Measurements from ENCODE around the gene NLGN2. TPM values are rescaled to one million over a fixed set of nuclear protein-coding genes. Genes with fewer than 3 reads are reported as not detected.

NLGN2 gene
- total RNA-seq, 1 experiment from 2014 or later = 1.0 TPM

DNA sequence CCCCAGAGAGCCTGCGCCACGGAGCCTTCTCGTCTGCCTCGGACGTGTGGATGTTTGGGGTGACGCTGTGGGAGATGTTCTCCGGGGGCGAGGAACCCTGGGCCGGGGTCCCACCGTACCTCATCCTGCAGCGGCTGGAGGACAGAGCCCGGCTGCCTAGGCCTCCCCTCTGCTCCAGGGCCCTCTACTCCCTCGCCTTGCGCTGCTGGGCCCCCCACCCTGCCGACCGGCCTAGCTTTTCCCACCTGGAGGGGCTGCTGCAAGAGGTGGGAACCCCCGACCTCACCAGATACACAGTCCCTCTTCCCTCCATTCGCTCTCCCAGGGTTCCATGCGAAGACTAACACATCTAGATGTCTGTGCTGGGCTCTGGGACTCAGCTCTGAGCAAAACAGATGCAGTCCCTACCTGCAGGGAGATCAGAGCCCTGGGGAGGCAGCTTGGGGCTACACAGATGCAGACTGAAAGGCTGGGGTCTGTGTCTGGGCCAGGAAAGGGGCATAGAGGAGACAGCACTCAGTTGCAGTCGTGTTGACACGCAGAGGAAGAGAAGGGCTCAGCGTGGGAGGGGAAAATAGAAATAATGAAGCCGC lies 23.1 kb upstream of the NLGN2 start:
- no peaks in the 10 kb centered on the region for H3K36me3 ChIP-seq
- no peak for DNase-seq
- no peak overlapping the region for H3K4me3 ChIP-seq
- no peaks in the 10 kb centered on the region for H3K27me3 ChIP-seq
- no peaks in the 10 kb centered on the region for H3K9me3 ChIP-seq

DNA sequence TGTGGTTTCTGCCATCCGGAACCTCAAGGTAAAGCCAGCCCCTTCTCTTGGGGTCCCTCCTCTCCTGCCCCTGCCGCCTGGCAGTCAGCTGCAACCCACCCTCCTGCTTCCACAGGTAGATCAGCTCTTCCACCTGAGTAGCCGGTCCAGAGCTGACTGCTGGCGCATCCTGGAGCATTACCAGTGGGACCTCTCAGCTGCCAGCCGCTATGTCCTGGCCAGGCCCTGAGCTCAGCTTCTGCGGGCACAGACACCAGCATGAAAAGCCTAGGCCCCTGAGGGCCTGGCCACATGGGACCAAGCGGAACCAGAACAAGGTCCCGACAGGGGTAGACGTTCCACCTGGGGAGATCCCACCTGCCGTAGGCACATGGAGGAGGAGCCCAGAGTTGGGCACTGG lies 18.8 kb upstream of the NLGN2 start:
- no peak for DNase-seq
- H3K27me3 ChIP-seq = no peaks in the 10 kb centered on the region
- H3K4me3 ChIP-seq = no peak overlapping the region
- H3K36me3 ChIP-seq = no peaks in the 10 kb centered on the region
- H3K9me3 ChIP-seq = no peaks in the 10 kb centered on the region

DNA sequence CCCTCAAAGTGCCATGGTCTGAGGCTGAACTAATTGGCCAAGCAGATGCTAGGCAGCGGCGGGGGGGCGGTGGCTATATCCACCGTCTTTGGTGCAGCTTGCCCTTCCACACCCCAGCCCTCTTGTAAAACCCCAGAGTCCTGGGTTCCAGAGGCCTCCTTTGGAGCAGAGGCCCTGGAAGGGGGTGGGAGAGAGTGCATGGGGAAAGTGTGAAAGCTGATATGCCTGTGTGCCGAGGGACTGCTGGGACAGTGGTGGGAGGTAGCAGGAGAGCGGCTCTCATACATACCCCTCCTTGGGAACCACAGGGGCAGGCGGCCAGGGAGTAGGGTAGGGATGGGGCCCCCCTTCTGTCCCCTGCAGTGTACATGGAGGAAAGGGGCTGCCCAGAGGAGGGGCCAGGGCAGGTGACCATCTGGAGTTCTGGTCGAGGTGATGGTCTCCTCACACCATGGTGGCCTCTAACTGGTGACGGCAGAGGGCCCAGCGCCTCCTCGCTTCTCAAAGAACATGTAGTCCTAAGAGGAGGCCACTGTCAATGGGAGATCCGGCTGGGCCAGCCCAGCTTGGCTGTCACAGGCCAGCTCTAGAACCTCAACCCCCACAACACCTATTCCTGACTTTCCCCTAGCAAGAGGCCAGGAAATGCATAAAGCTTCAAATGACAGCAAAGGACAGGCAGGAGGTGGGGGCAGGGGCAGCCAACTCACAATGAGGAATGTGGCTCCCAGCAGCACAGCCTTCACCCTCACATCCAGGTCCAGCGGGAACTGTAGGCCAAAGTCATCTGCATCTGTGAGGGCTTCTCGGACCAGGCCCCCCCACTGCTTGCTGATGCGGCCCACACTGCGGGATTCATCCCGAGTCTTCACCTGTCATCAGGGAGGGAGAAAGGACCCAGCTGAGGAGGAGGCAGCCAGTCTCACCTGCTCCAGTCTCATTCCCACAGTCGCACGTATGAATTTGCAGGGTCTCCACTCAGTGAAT lies 17.4 kb upstream of the NLGN2 start:
- H3K4me3 ChIP-seq = no peak overlapping the region
- no peaks in the 10 kb centered on the region for H3K27me3 ChIP-seq
- H3K36me3 ChIP-seq = no peaks in the 10 kb centered on the region
- DNase-seq = no peak
- H3K9me3 ChIP-seq = no peaks in the 10 kb centered on the region

DNA sequence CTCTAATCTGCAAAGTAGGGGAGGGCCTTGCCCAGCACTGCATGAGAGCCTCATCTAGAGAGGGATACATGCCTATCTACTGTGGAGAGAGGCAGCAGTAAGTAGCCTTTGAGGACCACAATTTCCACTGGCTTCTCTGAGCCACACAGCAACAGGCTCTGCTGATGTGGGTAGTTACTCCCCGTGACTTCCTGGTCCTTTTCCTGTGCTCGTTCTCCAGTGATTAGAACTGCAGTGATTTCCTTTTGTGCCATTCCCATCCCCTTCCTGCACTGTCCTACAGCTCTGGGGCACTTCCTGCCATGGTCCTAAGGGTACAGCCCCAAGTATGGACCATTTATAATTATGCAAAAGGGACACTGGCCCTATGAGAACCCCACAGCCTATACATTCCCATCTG lies 16.3 kb upstream of the NLGN2 start:
- DNase-seq = no peak
- Histone ChIP-seq H3K4me3 (no peak overlapping the region), H3K36me3 (no peaks in the 10 kb centered on the region), H3K9me3 (no peaks in the 10 kb centered on the region), H3K27me3 (no peaks in the 10 kb centered on the region)

DNA sequence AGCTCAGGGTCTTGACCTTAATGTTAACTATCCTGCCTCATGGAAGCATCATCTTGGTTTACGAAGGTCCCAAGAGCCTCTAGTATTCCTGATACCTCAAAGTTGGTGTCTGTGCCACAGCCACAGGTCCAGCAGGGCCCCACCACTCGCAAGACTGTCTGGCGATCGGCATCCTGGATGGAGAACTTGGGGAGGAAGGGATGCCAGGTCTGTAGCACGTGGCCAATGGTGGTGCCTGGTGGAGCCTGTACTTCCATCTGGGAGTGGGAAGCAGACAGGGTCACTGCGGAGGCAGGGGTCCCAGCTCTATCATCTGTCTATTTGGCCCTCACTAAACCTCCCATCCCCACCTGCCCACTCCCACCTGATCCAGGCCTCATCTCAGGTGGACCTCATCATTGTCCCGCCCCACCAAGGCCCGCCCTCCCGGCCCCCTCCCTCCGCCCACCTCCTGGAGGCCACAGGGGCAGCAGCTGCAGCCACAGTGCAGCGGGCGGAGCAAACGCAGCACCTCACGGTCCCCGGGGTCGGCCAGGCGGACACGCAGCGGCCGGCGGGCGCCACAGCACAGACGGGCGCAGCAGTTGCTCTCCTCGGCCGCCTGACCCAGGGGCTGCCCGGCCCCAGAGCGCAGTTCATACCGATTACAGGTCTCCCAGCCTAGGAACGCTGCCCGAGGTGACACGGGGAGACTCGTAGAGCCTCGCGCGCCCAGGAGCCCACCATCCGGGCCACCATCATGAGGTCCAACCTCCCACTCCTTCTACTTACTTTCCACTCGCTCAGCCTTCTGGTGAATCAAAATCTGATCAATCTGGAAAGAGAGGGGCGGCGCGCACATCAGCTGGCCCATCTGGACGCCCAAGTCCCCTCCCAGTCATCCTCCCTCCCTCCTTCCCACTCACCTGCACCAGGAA lies 14.7 kb upstream of the NLGN2 start:
- Histone ChIP-seq H3K4me3 (peak overlapping the region; percentile 67), H3K36me3 (no peaks in the 10 kb centered on the region), H3K27me3 (no peaks in the 10 kb centered on the region), H3K9me3 (no peaks in the 10 kb centered on the region)
- DNase-seq = no peak

DNA sequence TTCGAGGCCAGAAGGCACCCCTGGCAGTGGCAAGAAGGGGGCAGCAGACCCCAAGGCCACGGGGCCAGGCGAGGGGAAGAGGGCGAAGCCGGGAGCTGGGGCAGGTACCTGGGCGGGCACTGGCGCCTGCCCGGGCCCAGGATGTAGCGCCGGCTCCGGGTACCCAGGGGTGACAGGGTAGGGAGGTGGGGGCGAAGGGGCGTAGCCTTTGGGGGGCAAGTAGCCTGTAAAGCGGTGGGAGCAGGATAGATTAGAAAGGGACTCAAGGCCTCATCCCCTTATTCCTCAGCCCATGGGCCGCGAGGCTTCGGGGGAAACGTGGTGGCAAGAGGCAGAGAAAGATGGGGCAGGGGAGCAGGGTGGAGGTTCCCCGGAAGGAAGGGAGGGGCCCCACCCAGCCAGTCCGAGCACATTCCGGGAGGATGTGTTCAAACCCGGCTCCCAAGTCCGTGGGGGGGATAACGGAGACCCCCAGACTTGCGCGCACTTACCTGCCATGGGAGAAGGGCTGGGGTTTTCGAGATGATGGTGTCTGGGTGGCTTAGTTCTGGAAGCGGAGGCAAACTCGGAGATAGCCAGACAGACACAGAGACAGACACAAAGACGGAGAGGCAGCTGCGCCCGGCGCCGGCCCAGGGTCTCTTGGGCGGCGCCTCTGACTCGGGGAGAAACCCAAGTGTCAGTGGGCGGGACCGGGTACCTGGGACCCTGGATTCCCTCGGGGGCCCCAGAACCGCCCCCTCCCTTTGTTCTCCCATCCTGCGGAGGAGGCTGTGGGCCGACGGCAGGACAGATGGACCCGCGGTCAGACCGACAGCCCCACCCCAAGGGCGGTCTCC lies 13.8 kb upstream of the NLGN2 start:
- no peak for DNase-seq
- Histone ChIP-seq H3K36me3 (no peaks in the 10 kb centered on the region), H3K9me3 (no peaks in the 10 kb centered on the region), H3K4me3 (peak overlapping the region; percentile 67), H3K27me3 (no peaks in the 10 kb centered on the region)

DNA sequence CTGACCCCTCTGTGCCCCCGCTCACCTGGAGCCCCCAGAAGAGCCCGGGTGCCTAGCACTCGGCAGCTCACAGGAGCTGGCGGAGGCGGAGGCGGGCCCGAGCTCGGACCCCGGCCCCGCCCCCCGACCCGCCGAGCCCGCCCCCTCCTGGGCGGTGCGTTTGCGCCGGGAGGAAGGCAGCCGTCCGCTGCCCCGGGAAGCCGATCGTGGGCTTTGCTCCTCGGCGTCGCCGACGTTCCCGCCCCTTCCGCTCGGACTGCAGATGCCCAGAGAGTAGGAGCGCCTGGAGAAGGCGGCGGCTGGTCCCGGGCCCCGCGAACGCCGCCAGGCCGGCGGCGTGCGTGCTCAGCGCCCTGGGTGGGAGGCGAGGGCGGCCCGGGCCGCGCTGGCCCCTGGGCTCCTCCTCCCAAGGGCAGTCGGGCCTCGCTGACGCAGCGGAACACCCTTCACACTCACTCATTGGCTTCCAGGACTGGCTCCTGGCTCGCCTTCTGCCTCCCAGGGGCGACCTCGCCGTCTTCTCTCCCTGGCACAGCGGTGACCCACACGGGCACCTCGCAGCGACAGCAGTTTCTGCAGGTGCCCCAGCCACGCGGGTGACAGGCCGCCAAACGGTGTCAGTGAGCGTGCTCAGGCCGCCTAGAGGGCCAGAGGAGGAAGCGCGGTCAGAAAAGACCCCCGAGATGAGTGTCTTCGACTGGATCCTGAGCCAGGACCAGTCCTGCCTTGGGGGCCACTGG lies 13.0 kb upstream of the NLGN2 start, which contains the start of gene PLSCR3:
Gene PLSCR3 (minus strand): TSS at position 74 of the 740 bp plus-strand sequence. CDS start 415 bp downstream, outside the sequence.
- H3K9me3 ChIP-seq = no peaks in the 10 kb centered on the region
- peak; percentile 87 for DNase-seq
- H3K4me3 ChIP-seq = peak within 1 kb of the TSS; percentile 67
- no peaks in the 10 kb centered on the region for H3K27me3 ChIP-seq
- H3K36me3 ChIP-seq = no peaks in the 10 kb centered on the region

DNA sequence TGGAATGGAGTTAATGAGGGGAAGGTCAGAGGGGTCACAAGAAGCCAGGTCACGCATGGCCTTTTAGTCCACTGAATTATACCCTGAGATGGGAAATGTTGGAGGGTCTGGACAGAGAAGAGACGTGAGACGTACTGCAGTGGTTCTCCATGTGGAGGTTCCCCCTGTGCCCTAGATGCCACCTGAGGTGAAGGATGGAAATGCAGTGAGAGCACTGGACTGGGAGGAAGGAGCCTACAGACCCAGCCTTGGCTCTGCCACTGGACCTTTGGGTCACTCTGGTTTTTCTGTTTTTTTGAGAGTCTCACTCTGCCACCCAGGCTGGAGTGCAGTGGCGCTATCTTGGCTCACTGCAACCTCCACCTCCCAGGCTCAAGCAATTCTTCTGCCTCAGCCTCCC lies 11.5 kb upstream of the NLGN2 start:
- DNase-seq = no peak
- Histone ChIP-seq H3K4me3 (no peak overlapping the region), H3K27me3 (no peaks in the 10 kb centered on the region), H3K9me3 (no peaks in the 10 kb centered on the region), H3K36me3 (no peaks in the 10 kb centered on the region)

DNA sequence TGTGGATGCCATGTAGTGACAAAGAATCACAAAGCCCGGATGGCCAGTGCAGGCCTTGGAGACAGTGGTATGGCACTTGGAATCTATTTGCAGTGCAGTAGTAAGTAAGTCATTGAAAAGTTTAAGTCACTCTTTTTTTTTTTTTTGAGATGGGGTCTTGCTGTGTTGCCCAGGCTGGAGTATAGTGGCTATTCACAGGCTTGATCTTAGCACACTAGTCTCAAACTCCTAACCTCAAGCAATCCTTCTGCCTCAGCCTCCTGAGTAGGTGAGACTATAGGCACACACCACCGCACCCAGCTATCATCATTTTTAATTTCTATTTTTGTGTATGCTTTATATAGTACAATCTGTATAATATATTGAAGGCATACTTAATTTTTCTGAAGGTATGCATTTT lies 9.0 kb upstream of the NLGN2 start:
- H3K9me3 ChIP-seq = no peaks in the 10 kb centered on the region

DNA sequence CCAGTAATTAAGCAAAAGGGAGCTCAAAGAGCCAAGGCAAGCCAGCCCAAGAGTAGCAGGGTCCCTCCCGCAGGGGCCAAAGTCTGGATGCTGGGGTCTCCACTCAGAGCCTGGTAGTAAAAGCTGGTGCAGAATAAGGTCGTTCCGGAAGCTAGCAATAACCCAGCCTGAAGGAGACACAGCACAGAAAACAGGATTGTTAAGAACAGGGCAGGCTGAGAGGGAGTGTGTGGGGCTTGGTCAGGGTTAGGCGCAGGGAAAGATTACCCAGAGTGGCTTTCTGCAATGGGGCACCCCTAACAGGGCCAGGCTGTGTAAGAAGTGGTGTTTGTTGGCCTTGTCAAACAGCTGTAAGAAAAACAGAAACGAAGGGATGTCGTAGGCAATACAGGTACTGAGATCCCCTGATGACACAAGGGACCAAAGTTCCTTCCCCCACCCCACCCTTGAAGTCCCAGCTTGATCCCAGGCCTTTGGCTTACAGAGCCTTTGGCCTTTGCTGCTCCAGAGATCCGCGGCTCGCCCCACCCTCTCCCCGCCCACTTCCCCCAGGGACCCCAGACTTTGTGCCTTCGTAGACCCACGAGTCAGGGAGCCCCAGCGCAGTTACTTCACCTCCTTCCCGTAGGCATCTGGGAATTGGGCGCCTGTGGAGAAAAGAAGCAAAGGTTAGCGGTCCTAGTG lies 4.5 kb upstream of the NLGN2 start:
- Histone ChIP-seq H3K27me3 (no peaks in the 10 kb centered on the region), H3K4me3 (peak overlapping the region; percentile 57), H3K9me3 (no peaks in the 10 kb centered on the region), H3K36me3 (no peaks in the 10 kb centered on the region)
- no peak for DNase-seq

More for the DNA sequence above, 9.0 kb upstream of the NLGN2 start:
- DNase-seq = no peak
- Histone ChIP-seq H3K27me3 (no peaks in the 10 kb centered on the region), H3K4me3 (no peak overlapping the region), H3K36me3 (no peaks in the 10 kb centered on the region)

DNA sequence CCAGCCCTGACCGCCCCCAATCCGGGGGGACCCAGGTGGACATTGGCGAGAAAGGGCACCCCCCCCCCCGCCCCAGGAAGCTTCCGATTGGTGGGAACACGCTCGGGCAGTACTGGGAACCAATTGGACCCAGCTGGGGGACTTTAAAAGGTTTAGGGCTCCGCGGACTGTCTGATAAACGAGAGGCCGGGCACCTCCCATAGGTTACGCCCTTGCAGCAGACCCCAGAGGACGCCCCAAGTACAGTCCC lies 4.0 kb upstream of the NLGN2 start:
- Histone ChIP-seq H3K4me3 (peak overlapping the region; percentile 57), H3K9me3 (no peaks in the 10 kb centered on the region), H3K27me3 (no peaks in the 10 kb centered on the region), H3K36me3 (no peaks in the 10 kb centered on the region; the same call in 1 of the 2 replicates)
- no peak for DNase-seq

DNA sequence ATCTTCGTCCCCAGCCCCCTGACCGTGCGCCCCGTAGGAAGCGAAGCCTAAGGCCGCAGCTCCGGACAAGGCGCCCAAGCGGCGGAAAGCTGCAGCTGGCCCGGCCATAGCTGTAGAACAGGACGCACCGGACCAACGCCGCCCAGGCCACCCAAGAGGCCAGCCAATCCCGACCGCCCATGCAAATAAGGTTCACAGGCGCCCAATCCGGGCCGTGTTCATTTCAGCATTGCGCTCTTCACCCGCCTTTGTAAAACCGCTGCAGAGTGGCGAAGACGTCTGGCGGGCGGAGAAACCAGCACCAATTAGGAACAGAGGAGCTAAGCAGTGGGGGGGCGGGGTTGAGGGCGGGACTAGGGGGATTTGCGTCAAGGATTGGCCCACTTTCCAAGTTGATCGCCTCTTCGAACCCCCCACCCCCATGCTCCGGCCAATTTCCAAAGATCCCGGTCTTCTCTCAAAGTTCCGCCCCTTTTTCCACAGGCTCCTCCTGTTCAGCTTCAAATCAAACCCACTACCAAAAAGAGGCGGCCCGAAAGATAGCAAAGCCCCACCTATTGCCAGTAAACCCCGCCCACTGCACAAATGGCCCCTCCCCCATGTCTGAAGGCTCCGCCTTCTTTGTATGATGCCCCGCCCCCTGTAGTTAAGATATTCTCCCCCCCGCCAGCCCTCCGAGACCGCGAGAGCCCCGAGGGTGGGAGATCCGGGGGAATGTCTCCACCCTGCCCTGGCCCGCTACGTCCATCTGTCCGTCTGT lies 3.5 kb upstream of the NLGN2 start, which contains the start of gene TMEM256:
Gene TMEM256 (minus strand): TSS at position 121 of the 760 bp plus-strand sequence. CDS start 13 bp downstream, at position 108.
- peak; percentile 96 for DNase-seq
- Histone ChIP-seq H3K9me3 (no peaks in the 10 kb centered on the region), H3K4me3 (peak within 1 kb of the TSS; percentile 57), H3K27me3 (no peaks in the 10 kb centered on the region), H3K36me3 (no peaks in the 10 kb centered on the region; the same call in 1 of the 2 replicates)

DNA sequence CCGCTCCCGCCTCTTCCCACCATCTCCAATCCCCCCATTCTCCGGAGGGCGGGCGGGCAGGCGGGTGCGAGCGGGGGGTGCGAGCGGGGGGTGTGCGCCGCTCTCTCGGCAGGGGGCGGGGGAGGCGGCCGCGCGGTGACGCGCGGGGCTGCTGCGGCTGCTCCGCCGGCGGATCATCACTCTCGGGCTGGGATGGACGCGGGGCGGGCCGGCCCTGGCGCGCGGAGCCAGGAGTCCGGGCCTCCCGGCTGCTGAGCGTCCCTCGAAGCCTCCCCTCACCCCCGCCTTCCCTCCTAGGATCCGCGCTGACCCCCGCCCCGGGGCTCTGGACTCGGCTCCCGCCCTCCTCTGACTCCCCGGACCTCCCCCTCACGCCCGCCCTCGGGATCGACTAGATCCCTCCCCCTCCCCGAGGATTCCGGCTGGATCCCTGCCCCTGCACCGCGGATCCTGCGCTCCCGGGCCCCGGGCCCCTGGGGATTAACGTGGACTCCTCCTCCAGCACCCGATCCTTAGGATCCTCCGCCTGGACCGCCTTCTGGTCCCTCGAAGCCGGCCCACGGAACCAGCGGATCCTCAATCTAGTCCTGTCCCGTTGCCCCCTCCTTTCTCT lies 2.8 kb upstream of the NLGN2 start:
- no peak for DNase-seq
- H3K27me3 ChIP-seq = no peaks in the 10 kb centered on the region
- no peaks in the 10 kb centered on the region; the same call in 1 of the 2 replicates for H3K36me3 ChIP-seq
- H3K4me3 ChIP-seq = peak overlapping the region; percentile 57
- H3K9me3 ChIP-seq = no peaks in the 10 kb centered on the region
